ENCODE results near the gene INPP4A. TPM values are rescaled to one million over a fixed set of nuclear protein-coding genes. Genes with fewer than 3 reads are reported as not detected.

The INPP4A gene
- total and polyA plus RNA-seq, 10 of the 15 experiments (the other 5 are each of a cell fraction or from before 2014, with no cell fraction given) = 4.7 to 62.3 (median 36.9) TPM

- TF ChIP-seq CUX1 (IDR thresholded peaks at IDR 0.05; ENCODE audit: insufficient replicate concordance, low read depth, low read length) = no peak
- no peak; the same call in 1 of the 2 replicates for TF ChIP-seq MTA2 (IDR thresholded peaks at IDR 0.05; ENCODE audit: low read depth)
- TF ChIP-seq FOS (IDR thresholded peaks at IDR 0.05; ENCODE audit: borderline replicate concordance, extremely low read depth, insufficient read length) = no peak
- TF ChIP-seq POU2F2 (IDR thresholded peaks at IDR 0.05; ENCODE audit: borderline replicate concordance, low read depth, low read length) = peak; percentile 57; the same call in 1 of the 3 replicates
- TF ChIP-seq ZNF622 (IDR thresholded peaks at IDR 0.05) = no peak
- TF ChIP-seq NBN (IDR thresholded peaks at IDR 0.05) = peak; percentile 35; the same call in 1 of the 2 replicates
- TF ChIP-seq CTCF (IDR thresholded peaks at IDR 0.05 in 2 of 3, conservative IDR thresholded peaks at IDR 0.05 in 1 of 3; ENCODE audit: control insufficient read depth in 2 of 3, extremely low read depth in 1 of 3, insufficient read depth in 1 of 3, low read depth in 3 of 3, low read length in 3 of 3) = no peak
- no peak for TF ChIP-seq USF2 (IDR thresholded peaks at IDR 0.05; ENCODE audit: borderline replicate concordance, low read depth, low read length)
- peak in 1 of 2 experiments; percentile 84; a peak in 2 of 3 replicates for TF ChIP-seq EGR1 (IDR thresholded peaks at IDR 0.05; ENCODE audit: borderline replicate concordance in 1 of 2, low read depth in 2 of 2, low read length in 2 of 2)
- no peak for TF ChIP-seq HDGF (IDR thresholded peaks at IDR 0.05)
- TF ChIP-seq ZZZ3 (IDR thresholded peaks at IDR 0.05; ENCODE audit: control insufficient read depth, insufficient read length, low read depth) = no peak
- peak; percentile 60; the same call in 1 of the 2 replicates for TF ChIP-seq JUNB (IDR thresholded peaks at IDR 0.05)
- TF ChIP-seq ZNF217 (IDR thresholded peaks at IDR 0.05) = no peak
- no peak for TF ChIP-seq FOXM1 (IDR thresholded peaks at IDR 0.05; ENCODE audit: low read depth, low read length)
- TF ChIP-seq NFYA (IDR thresholded peaks at IDR 0.05; ENCODE audit: borderline replicate concordance, low read depth, low read length) = no peak
- TF ChIP-seq WRNIP1 (IDR thresholded peaks at IDR 0.05; ENCODE audit: borderline replicate concordance, low read depth, low read length) = no peak
- TF ChIP-seq BCL3 (IDR thresholded peaks at IDR 0.05; ENCODE audit: borderline replicate concordance, insufficient read depth, low read depth, low read length, poor library complexity, severe bottlenecking) = peak; percentile 87
These were observed 24.1 kb downstream of the INPP4A start (continued) for GRCh38 chr2:98468621-98469236.

Measured in GM12878 (cell line).